HCEC 1CT (cell line): ENCODE data around the gene PXMP4.

Experiments used
- DNase-seq: peaks from one replicate; pipeline ENCODE4 v3.0.0-alpha.2; 2017

PXMP4 gene

GRCh38 chr20:33681288-33681687 lies 38.8 kb downstream of the PXMP4 start:
- DNase-seq = no peak

GRCh38 chr20:33680686-33681085 lies 39.4 kb downstream of the PXMP4 start:
- DNase-seq = no peak

- no peak for DNase-seq
Measured at GRCh38 chr20:33679758-33680485, 40.2 kb downstream of the PXMP4 start.

- DNase-seq = no peak
Measured at GRCh38 chr20:33677991-33678702, 42.0 kb downstream of the PXMP4 start.

GRCh38 chr20:33676652-33677645 lies 43.2 kb downstream of the PXMP4 start:
- no peak for DNase-seq

- no peak for DNase-seq
Measured at GRCh38 chr20:33676121-33676520, 44.0 kb downstream of the PXMP4 start.

- no peak for DNase-seq
Measured at GRCh38 chr20:33675136-33675959, 44.8 kb downstream of the PXMP4 start.

GRCh38 chr20:33674294-33675135 lies 45.6 kb downstream of the PXMP4 start, which contains the start of gene NECAB3:
NECAB3 (minus strand) TSS chr20:33674428; CDS start chr20:33674352, 76 bp downstream.
- peak; percentile 73 for DNase-seq

- no peak for DNase-seq
Measured at GRCh38 chr20:33673410-33674293, 46.5 kb downstream of the PXMP4 start.

GRCh38 chr20:33673114-33673409 lies 47.0 kb downstream of the PXMP4 start:
- DNase-seq = no peak

GRCh38 chr20:33672426-33673113 lies 47.5 kb downstream of the PXMP4 start:
- DNase-seq = no peak

- no peak for DNase-seq
Measured at GRCh38 chr20:33671573-33672288, 48.4 kb downstream of the PXMP4 start.

GRCh38 chr20:33670715-33671499 lies 49.2 kb downstream of the PXMP4 start:
- DNase-seq = no peak

GRCh38 chr20:33669873-33670640 lies 50.1 kb downstream of the PXMP4 start:
- no peak for DNase-seq

- no peak for DNase-seq
Measured at GRCh38 chr20:33669224-33669623, 50.9 kb downstream of the PXMP4 start.

- no peak for DNase-seq
Measured at GRCh38 chr20:33668466-33669155, 51.5 kb downstream of the PXMP4 start.
